GM21381 (cell line): ENCODE measurements around the gene ACYP2.
"Not testable (repeated sequence)": the region's sequence is repeated elsewhere in the genome, so short reads cannot be mapped to it uniquely, and the experiment has no call there.

Experiments
- ATAC-seq: cut with Tn5 transposase; IDR thresholded peaks from one replicate; pipeline ENCODE4 v1.9.1; 2021; ENCODE audit warnings: mild to moderate bottlenecking, moderate library complexity; ENCODE audit not compliant: unreplicated experiment

The ACYP2 gene

DNA sequence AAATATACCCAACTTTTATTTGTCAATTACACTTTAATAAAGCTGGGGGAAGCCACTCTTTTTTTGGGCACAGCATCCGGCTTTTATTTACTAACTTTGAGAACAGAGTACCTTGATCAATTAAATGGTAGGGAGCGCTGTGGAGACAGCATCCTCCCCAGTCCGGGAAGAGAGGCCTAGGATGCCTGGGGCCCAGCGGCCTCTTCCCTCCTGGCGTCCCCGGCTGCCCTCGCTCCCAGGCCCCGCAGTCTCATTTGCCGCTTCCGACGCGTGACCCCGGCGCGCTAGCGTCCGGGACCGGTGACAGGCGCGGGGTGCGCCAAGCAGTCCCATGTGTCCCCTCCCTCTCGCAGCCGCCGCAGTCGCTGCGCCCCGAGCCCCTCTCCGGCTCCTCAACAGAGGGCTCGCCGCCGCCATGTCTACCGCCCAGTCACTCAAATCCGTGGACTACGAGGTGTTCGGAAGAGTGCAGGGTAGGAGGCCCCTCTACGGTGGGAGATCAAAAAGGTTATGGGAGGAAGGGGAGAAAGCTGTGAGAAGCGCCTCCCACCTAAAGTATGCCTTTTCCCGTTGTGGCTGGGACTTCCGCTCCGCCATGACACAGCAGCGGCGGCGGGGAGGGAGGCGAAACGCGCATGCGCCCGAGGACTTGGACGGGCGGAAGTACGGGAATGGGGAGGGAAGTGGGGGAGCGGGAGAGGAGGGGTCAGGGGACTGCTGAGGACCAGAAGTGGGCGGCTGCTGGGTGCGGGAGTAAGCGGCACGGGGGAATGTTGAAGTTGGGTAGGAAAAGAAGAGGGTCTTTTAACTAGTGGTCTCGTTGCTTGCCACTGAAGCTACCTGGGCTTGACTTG lies at the start of gene ACYP2:
TSS of gene ACYP2 (plus strand) at position 332 of the 854 bp plus-strand sequence.
- peak; percentile 87 for ATAC-seq

DNA sequence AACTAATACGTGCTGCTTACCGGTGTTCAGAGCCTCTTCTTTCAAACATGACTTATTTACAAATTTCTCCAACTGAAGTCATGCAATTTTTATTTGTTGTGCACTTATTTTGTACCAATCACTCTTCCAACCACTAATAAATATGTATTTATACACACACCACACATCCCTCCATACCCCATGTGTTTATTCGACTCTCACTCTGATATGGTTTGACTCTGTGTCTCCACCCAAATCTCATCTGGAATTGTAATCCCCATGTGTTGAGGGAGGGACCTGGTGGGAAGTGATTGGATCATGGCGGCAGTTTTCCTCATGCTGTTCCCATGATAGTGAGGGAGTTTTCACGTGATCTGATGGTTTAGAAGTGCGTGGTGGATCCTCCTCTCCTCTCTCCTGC lies 49.5 kb upstream of the ACYP2 start:
- no peak for ATAC-seq

DNA sequence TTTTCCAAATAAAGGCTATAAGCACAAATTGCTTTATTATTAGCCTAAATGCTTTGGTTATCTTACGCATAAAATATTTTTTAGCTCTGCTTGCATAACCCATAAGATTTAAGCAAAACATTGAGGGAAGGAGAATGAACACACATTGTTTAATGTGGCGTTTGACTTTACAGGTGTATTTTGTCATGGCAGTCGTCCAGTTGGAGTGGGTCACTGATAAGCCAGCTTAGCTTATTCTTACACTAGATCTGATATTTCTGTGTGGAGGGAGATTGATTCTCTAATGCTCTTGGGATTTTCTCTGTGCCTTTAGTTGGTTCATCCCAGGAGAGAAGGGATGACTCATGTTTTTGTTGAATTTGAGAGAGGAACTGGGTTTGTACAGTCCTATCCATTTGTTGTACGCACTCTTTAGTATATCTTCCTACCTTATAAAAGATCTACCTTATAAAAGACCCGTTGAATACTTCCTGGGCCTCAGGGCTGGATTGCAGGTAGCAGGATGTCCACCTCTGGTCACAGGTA lies 47.5 kb upstream of the ACYP2 start:
- no peak for ATAC-seq

DNA sequence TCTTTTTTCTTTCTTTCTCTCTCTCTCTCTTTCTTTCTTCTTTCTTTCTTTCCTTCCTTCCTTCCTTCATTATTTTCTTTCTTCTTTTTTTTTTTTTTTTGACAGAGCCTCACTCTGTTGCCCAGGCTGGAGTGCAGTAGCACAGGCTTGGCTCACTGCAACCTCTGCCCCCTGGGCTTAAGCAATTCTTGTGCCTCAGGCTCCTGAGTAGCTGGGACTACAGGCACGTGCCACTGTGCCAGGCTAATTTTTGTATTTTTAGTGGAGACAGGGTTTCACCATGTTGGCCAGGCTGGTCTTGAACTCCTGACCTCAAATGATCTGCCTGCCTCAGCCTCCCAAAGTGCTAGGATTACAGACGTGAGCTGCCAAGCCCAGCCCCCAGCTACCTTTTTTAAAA lies 42.9 kb upstream of the ACYP2 start:
- not testable (repeated sequence) for ATAC-seq

DNA sequence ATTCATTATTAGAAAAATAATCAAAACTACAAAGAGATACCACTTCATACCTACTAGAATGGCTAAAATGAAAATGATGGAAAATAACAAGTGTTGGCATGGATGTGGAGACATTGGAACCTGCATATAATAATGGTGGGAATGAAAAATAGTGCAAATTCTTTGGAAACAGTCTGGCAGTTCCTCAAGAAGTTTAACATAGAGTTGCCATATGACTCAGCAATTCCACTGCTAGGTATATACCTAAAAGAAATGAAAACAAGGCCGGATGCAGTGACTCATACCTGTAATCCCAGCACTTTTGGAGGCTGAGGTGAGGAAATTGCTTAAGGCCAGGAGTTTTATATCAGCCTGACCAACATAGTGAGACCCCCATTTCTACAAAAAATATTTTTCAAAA lies 41.6 kb upstream of the ACYP2 start:
- peak; percentile 65 for ATAC-seq

DNA sequence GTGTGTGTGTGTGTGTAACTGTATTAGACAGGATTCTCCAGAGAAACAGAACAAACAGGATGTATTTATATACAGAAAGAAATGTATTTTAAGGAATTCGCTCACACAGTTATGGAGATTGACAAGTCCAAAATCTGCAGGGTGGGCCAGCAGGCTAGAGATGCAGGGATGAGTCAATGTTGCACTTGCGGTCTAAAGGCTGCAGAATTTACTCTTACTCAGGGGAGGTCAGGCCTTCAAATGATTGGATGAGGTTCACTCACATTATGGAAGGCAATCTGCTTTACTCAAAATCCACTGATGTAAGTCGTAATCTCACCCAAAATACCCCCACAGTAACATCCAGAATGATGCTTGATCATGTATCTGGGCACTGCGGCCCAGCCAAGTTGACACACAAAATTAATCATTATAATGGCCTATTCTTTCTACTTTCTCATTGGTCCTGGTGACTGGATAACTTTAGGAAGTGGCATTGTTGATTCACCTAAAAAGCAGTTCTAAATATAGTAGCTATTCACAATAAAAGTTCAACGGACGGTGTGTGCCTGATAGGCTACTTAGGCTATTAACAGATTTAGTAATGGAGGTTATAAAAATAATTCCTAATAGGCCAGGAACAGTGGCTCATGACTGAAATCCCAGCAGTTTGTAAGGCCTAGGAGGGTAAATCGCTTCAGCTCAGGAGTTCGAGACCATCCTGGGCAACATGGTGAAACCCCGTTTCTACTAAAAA lies 40.6 kb upstream of the ACYP2 start:
- no peak for ATAC-seq

DNA sequence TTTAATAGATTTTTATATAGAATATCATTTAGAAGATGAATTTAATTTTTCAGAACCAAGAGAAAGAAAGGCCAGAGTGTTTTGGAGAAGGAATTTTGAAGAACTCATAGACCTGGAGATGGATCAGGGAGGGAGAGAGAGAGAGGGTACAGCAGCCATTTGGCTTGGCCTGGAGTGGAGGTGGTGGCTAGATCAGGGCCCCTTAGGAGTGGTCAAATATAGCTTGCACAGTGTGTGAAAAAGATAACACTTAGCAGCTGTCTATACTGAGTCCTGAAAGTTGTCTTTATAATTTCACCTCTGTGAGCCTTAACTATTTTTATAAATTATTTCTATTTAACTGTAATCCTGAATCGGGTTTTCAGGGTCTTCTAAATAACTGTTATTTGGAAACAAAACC lies 38.8 kb upstream of the ACYP2 start:
- ATAC-seq = no peak

DNA sequence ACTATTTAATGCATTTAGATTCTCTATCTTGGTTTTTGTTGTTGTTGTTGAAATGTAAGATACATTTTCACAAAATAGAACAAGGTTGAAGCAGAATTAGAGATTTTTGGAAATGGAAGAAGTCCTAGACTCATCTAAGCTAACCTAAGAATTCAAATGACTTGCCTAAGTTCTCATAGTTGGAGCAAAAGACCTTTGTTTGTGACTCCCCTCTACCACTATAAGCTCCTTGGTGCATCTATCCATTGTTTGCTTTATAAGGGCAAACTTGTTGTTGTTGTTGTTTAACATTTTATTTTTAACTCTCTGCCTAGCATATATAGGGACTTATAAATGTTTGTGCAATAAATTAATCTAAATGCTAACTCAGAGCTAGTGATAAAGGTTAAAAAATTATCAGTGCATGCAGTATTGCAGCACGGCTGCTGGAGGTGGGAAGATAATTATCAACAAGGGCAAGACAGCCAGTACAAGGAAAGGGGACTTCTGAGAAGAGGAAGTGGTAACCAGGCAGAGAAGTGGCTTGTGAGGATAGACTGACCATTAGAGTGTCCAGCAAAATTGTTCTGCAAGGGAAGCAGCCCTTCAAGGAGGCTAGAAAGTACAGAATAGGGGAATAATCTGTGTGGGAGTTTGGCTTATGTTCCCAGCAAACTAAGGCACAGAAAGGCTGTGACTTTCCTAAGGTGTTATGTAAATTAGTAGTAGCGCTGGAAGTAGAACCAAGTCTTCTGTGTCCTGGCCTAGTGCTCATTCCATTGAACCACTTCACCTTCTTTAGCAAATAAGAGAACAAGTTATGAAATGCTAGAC lies 38.1 kb upstream of the ACYP2 start:
- no peak for ATAC-seq

DNA sequence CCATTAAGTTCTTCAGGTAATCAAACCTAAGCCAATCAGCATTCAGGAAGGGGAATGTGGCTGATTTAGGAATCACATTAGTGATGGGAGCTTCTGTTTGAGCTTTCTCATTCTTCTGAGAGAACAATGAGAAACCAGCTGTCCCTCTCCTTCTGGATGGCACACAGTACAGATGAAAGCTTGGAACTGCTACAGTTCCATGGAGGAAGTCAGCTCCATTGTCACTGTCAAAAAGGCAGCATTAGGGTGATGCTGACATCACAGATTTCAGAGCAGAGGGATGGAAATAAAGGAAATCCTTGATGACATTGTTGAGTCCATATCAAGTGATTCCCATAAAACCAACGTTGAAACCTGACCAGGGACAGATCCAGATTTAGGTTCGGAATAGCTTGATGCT lies 36.1 kb upstream of the ACYP2 start:
- ATAC-seq = no peak

DNA sequence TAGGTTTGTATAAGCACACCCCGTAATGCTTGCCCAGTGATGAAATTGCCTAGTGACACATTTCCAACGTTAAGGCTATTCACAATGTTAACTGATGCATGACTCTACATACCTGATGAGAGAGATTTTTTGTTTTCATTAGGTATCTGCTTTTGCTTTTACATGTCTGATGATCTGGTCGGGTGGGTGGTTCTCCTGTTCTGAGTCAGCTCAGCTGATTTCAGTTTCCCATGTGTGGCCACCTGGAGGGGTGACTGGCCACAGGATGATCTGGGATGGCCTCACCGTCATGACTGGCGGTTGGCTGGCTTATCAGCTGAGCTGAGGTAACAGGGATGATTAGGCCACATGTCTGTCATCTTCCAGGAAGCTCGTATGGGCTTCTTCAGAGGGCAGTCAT lies 33.8 kb upstream of the ACYP2 start:
- peak; percentile 96 for ATAC-seq

DNA sequence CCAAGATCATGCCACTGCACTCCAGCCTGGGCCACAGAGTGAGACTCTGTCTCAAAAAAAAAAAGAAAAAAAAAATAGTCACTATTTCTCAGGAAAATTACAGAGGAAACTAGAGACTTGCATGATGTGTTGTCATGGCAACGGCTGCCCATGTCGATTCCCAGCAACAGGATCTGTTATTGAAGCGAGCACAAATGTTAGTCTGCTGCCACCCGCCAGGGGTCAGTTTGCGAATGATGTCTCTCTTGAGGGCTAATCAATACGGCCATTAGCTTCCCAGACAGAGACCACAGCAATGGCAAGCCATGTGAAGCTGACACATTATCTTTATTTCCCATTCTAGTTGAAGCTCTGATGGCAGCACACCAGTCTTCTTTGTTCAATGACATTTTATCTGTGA lies 32.4 kb upstream of the ACYP2 start:
- ATAC-seq = no peak

DNA sequence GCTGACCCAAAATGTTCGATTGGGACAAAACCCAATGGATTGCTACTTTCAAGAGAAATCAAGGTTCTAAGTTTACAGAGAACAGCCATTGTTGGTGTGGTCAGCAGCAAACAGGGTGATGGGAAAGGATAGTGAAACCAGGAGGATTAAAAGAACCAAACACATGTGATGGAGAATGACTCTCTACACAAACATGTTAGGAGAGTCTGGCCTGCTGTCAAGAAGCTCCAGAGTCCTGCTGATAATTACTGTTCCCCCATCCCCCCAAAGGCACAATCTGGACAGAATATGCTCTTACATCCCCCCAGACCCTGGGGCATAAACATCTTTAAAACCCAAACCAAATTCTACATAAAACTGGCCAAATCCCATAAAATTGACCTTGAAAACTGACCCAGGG lies 32.0 kb upstream of the ACYP2 start:
- no peak for ATAC-seq

DNA sequence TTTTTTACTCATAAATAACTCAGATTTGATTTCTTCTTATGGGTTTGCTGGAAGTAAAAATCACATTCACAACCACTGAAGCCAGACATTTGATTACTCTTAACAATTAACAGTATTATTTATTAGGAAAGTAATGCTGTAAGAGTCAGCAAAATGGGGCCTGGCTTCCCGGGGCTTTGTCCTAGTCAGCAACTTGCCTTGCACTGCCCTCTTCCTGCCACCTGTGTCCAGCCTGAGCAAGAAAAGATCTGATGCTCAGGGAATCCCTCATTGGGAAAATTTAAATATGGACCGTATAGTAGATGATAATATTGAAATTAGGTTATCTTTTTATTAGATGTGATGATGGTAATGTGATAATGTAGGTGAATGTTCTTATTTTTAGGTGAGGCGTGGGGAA lies 30.8 kb upstream of the ACYP2 start:
- no peak for ATAC-seq

DNA sequence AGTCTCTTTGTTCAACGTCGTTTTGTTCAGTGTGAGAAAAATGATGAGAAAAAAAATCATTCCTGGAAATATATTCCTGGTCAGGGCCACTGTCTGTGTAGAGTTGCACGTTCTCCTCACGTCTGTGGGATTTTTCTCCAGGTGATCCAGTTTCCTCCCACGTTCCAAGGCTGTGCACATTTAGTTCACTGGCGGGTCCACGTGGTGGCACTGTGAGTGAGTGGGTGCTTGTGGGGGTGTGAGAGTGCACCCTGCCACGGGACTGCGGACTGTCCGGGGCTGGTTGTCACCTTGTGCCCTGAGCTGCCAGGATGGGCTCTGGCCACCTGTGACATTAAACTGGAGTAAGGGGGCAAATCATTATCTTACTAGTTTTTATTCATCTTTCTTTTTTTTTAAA lies 30.3 kb upstream of the ACYP2 start:
- ATAC-seq = no peak

DNA sequence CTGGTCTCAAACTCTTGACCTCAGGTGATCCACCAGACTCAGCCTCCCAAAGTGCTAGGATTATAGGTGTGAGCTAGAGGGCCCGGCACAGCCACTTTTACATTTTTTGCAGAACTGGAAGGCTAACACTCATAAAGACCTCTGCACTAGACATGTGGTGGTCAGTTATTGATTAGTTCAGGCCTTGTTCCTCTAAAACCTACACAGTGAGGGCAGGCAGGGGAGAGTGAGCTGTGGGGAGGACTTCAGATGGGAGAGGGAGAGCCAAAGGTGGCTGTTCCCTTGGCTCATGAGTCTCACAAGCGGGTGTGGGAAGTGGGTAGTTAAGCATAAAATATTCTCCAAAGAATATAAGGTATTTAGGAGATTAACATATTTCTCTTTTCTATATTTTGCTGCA lies 29.3 kb upstream of the ACYP2 start:
- no peak for ATAC-seq

DNA sequence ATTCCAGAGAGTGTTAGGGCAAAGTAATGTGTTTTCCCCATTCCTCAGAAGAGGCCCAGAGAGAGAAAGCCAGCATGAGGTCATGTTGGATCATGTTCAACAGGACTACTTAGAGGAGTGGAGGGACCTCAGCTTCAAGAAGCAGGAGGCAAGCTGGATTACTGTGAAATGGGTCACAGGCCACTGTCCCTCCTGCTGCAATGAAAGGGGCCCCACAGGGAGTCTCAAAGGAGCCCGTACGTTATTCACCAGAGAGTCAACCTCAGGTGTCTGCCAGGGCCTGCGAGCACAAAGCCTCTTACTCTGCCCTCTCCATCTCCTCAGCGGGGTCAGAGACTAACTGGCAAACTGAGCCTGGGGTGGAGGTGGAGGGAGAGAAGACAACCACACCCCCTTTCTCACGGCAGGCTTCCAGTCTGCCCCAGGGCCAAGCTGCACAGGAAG lies 27.2 kb upstream of the ACYP2 start:
- ATAC-seq = no peak

DNA sequence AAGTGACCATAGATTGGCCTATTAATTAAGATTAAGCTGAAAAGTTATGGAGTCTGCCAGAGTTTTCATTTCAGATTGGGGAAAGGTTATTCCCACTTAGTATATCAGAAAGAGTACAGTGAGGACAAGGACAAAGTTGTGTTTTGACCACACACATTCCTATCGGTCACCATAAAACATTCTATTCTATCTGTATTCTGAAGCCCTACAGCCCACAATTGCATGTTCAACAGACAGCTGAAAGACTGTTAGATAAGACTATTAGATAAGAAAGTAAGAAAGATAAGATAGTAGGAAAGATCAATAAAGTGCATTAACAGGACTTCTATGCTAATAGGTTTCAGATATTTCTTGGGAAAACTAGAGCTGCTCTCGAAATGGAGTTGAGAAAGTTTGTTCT lies 26.7 kb upstream of the ACYP2 start:
- no peak for ATAC-seq

DNA sequence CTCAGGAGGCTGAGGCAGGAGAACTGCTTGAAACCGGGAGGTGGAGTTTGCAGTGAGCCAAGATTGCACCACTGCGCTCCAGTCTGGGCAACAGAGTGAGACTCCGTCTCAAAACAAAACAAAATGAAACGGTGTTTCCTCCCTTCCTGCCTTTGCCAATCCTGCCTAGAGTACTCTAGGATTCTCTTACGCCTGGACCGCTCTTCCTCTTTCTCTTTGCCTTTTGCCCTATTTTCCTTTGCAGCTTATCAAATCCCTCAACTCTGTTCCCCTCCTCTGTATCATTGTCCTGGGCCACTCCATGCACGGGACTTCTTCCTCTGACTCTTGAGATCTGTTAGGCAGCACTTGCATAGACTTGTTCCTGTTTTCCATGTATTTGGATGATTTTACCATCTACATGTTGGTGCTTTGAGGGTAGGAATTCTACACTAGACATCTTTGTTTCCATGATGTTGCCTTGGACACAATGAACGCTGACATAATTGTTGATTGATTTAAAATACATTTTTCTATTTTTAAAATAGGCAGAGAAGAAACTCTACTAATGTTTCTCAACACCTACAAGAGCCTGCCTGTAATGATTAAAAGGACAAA lies 24.8 kb upstream of the ACYP2 start:
- ATAC-seq = no peak

DNA sequence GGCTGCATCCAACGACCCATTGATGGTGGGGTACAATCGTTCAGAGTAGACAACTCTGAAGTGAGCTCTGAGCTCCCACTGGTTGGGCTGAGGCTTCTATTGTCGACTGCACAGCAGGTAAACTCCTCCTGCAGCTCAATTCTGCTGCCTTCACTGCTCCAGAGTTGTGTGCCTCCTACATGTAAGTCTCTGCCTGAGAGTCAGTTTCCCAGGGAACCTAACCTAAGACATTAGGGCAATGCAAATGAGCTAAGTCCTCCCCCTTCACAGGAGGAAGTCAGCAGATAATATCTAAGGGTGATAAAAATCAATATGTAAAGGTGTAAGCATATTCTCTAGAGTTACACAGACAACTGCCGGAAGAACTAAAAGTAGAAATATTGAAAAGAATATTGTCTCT lies 22.5 kb upstream of the ACYP2 start:
- ATAC-seq = peak; percentile 66

DNA sequence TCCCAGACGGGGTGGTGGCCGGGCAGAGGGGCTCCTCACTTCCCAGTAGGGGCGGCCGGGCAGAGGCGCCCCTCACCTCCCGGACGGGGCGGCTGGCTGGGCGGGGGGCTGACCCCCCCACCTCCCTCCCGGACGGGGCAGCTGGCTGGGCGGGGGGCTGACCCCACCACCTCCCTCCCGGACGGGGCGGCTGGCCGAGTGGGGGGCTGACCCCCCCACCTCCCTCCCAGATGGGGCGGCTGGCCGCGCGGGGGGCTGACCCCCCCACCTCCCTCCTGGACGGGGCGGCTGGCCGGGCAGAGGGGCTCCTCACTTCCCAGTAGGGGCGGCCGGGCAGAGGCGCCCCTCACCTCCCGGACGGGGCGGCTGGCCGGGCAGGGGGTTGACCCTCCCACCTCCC lies 20.0 kb upstream of the ACYP2 start:
- not testable (repeated sequence) for ATAC-seq

DNA sequence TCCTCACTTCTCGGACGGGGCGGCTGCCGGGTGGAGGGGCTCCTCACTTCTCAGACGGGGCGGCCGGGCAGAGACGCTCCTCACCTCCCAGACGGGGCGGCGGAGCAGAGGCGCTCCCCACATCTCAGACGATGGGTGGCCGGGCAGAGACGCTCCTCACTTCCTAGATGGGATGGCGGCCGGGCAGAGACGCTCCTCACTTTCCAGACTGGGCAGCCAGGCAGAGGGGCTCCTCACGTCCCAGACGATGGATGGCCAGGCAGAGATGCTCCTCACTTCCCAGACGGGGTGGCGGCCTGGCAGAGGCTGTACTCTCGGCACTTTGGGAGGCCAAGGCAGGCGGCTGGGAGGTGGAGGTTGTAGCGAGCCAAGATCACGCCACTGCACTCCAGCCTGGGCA lies 19.3 kb upstream of the ACYP2 start:
- not testable (repeated sequence) for ATAC-seq
